HG02678 (cell line): ENCODE results near the gene SLC7A9.
"Not testable (repeated sequence)": the region's sequence is repeated elsewhere in the genome, so short reads cannot be mapped to it uniquely, and the experiment has no call there.

ENCODE experiments used
- ATAC-seq: cut with Tn5 transposase; IDR thresholded peaks from one replicate; pipeline ENCODE4 v1.9.1; 2021; ENCODE audit warnings: mild to moderate bottlenecking, moderate library complexity; ENCODE audit not compliant: unreplicated experiment

The SLC7A9 gene

DNA sequence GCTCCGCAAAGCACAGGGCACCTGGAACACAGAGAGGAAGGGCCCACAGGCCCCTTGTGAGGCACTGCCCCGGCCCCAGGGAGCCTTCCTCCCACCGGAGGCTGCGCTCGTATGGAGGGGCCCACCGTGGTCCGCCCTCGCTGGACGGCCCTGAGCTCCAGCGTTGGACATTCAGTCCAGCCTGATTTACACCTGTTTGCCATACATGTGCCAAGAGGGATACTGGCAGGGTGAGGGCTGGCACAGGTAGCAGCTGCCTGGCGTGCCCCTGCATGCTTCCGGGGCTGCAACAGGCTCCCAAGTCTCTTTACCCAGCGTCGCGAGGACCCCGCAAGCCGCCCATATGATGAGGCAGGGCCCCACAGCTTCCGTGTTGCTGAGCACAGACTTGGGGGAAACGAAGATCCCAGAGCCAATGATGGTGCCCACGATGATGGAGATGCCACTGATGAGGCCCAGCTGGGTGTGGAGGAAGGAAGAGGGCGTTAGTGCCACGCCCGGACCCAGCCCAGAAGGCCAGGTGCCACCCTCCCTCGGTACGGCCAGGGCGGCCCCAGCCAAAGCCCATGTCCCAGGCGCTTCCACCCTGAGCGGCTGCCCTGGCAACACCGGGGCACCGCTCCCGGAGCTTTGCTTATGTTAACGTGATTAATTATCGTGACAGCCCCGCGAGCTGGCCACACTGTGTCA lies 5.1 kb downstream of the SLC7A9 start:
- no peak for ATAC-seq

DNA sequence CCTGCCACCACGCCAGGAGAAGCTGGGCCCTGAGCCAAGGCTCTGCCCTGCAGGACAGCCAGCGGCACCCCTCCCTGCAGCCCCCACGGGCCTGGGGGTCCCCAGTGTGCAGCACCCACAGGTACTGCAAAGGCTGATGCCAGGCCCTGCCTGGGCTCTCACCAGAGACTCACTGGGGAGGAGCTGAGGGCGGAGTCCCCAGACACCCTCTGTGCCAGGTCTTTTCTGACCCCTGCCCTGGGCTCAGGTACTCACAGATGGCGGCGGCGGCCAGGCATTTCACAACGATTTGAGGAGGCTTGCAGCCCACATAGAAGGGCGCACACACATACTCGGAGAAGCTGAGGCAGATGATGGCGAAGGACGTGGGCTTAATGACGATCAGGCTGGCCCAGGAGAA lies 5.7 kb downstream of the SLC7A9 start:
- ATAC-seq: no peak

- no peak for ATAC-seq
These were observed 6.3 kb downstream of the SLC7A9 start for GRCh38 chr19:32863301-32863700.

- ATAC-seq: no peak
These were observed 6.8 kb downstream of the SLC7A9 start for GRCh38 chr19:32862741-32863140.

DNA sequence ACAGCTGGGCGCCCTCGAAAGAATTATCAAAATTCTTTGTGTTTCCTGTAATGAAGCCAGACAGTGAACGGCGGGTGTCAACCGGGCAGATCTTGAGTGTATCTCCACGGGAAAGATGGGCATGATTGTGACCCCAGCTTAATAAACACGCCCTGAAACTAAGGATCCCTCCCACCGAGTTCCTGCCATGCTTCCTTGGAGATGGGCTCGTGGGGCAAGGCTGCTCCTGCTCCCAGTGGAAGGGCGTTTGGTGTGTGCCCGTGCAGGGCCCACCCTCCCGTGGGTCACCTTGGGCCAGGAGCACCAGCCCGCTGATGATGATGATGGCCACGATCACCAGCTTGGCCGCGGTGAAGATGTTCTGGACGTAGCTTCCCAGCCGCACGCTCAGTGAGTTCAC lies 7.4 kb downstream of the SLC7A9 start:
- ATAC-seq: no peak

GRCh38 chr19:32861596-32861995 lies 8.0 kb downstream of the SLC7A9 start:
- ATAC-seq: no peak

DNA sequence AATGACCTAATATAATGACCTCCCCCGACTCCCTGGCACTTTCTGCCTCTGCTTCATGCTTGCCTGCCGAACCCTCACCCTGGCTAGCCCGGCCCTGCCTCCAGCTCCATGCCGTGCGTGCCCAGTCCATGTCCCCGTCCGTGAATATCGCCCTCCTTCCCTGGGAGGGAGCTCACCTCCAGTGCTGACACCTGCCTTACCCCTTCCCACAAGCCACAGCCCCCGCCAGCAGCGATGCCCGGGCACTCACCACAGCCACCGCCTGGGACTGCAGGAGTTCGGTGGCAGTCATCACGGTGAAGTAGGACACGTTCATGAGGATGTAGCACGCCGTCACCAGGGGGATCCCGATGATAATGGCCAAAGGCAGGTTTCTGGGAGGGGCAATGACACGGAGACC lies 10.0 kb downstream of the SLC7A9 start:
- ATAC-seq: no peak

DNA sequence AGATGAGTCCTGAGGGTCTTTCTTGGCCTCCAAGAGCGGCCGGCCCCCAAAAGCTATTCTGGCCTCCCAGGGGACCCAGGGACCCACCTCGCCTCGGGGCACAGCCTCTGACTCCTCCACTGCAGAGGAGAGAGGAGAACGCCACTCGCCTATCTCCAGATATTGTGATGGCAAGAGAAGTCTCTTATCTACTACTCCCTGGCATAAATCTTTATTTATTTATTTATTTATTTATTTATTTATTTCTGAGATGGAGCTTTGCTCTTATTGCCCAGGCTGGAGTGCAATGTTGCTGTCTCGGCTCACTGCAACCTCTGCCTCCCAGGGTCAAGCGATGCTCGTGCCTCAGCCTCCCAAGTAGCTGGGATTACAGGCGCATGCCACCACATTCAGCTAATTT lies 11.0 kb downstream of the SLC7A9 start:
- ATAC-seq: no peak

- ATAC-seq: no peak
These were observed 11.4 kb downstream of the SLC7A9 start for GRCh38 chr19:32858155-32858554.

GRCh38 chr19:32857584-32857983 lies 12.0 kb downstream of the SLC7A9 start:
- no peak for ATAC-seq

- not testable (repeated sequence) for ATAC-seq
These were observed 12.7 kb downstream of the SLC7A9 start for GRCh38 chr19:32856818-32857217.

DNA sequence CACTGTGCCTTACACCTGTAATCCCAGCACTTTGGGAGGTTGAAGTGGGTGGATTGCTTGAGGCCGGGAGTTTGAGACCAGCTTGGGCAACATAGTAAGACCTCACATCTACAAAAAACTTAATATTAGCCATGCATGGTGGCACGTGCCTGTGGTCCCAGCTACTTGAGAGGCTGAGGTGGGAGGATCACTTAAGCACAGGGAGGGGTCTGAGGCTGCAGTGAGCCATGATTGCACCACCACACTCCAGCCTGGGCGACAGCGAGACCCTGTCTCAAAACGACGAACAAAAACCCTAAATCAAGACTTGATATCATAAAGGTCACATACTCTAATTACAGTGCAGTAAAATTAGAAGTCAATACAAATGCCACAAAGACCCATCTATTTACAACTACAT lies 17.4 kb downstream of the SLC7A9 start:
- ATAC-seq: no peak

DNA sequence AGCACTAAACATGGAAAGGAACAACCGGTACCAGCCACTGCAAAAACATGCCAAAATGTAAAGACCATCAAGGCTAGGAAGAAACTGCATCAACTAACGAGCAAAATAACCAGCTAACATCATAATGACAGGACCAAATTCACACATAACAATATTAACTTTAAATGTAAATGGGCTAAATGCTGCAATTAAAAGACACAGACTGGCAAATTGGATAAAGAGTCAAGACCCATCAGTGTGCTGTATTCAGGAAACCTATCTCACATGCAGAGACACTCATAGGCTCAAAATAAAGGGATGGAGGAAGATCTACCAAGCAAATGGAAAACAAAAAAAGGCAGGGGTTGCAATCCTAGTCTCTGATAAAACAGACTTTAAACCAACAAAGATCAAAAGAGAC lies 21.5 kb downstream of the SLC7A9 start:
- ATAC-seq: not testable (repeated sequence)

GRCh38 chr19:32843716-32844245 lies 25.8 kb downstream of the SLC7A9 start:
- ATAC-seq: no peak

DNA sequence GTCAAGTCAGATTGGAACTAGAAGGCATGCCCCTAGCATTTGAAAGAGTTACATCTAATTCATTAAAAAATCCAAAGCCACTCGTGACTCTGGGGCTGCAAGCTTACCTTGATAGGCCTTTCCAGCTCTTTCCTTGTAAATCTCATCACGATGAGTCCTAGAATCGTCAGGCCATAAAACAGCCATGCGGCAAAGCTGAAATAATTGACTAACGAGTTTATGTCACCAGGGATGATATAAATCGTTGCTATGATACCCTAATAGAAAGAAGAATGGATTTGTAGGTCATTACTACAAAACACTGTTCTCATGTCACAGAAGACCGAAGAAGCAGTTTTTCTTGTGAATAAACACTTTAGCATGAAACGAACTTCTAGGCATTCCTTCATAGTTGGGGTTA lies 27.5 kb downstream of the SLC7A9 start:
- ATAC-seq: no peak

DNA sequence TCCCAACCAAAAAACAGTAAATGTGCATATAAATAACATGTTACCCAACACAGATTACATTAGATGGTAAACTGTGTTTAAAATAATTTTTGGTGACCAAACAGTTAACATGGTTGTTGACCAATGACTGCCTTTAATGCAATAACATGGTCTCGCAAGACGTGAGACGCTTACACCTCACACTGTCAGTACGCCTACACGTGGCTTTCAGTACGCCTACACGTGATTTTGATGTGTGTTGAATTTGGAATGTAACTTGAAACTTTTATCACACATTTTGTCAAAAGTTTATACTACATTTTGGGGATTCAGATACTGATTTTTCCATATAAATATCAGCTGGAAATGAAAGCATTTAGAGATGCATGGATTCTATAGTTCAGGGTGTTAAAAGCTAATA lies 32.0 kb downstream of the SLC7A9 start:
- ATAC-seq: no peak

GRCh38 chr19:32833388-32833787 lies 36.2 kb downstream of the SLC7A9 start:
- ATAC-seq: not testable (repeated sequence)

GRCh38 chr19:32832825-32833224 lies 36.7 kb downstream of the SLC7A9 start:
- ATAC-seq: not testable (repeated sequence)

GRCh38 chr19:32832094-32832493 lies 37.5 kb downstream of the SLC7A9 start:
- ATAC-seq: not testable (repeated sequence)

DNA sequence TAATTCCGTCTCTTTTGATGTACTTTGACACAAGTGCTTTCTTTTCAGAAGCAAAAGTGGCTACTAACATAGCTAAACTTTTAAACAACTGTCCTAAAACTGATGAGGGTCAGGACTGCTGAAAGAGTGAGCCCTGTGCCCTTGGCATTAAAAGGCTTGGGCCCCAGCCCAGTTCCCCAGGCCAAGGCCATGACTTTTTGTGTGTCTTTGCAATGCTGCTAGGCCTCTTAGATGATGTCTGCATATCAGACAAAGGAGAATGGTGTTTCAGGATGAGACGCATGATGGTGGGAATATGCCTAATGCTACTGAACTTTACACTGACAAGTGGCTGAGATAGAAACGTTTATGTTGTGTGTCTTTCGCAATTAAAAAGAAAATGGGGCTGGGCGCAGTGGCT lies 38.0 kb downstream of the SLC7A9 start:
- ATAC-seq: no peak

DNA sequence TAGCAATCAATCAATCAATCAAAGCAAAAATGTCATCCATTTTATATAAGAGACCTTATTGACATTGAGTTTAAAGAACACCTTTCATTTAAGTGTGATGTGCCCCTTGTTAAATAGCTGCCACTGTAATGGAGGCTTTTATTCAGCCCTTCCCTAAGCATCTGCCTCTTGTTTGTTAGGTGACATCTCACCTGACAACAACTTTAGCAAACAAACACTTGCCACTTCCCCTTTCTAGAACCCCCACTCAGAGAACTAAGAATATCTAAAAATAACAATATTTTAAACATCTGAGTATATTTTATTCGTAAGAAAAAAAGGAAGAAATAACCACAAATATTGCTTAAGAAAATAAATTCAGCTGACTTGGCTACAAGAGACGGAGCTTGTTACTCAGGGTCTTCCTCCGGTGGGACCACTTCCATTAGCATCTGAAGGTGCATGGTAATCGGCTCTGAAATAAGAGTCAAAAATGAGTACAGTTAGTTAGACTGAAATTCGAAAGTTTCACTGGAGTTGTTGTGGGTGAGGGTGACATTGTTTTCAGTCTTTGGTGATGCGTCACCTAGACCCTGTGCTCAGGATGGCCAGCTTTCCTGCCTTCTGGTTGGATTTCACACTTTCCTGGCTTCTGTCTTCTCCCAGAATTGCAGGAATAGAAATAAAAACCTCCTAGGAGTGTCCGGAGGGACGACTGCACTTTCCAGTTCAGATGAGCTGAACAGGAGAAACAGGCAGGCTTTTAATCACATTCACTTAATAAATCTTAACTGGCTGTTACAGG lies 39.1 kb downstream of the SLC7A9 start:
- ATAC-seq: no peak

DNA sequence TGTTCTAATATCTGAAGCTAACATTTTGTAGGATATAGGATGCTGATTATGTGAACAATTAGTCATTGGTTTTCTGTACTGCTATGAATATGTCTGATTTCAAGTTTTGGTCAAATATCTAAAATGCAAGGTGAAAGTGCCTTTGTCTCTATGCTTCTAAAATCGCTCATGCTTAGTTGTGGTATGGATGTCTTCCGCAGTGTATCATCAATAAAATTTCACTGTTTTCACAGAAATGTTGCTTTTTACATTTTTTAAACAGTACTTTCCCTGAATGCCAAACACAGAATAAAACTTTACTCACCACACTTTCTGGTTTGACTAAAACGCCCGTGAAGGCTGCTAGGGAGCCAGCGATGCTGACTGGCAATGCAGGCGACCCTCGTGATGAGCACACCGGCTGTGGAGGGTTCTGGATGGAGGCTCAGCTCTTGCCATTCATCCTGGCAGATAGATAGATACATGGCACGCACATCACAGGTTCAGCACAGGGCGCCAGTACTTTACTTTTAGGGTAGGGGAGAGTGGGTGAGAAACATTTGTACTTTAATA lies 40.1 kb downstream of the SLC7A9 start:
- ATAC-seq: no peak
